IPS-18c (cell line): ENCODE measurements around the gene PIK3C2G.
"Not testable (repeated sequence)": the region's sequence is repeated elsewhere in the genome, so short reads cannot be mapped to it uniquely, and the experiment has no call there.

Experiments used
- H3K4me3 ChIP-seq: 2 replicates; pipeline ENCODE4 v1.7.0; 2013; ENCODE audit warnings: low read depth, mild to moderate bottlenecking, low read length, moderate library complexity; ENCODE audit not compliant: insufficient read depth
- H3K9me3 ChIP-seq: one replicate; pipeline ENCODE4 v1.6.1; 2013; ENCODE audit warnings: mild to moderate bottlenecking, low read length, moderate library complexity; ENCODE audit not compliant: control insufficient read depth, insufficient read depth

PIK3C2G gene, protein sequence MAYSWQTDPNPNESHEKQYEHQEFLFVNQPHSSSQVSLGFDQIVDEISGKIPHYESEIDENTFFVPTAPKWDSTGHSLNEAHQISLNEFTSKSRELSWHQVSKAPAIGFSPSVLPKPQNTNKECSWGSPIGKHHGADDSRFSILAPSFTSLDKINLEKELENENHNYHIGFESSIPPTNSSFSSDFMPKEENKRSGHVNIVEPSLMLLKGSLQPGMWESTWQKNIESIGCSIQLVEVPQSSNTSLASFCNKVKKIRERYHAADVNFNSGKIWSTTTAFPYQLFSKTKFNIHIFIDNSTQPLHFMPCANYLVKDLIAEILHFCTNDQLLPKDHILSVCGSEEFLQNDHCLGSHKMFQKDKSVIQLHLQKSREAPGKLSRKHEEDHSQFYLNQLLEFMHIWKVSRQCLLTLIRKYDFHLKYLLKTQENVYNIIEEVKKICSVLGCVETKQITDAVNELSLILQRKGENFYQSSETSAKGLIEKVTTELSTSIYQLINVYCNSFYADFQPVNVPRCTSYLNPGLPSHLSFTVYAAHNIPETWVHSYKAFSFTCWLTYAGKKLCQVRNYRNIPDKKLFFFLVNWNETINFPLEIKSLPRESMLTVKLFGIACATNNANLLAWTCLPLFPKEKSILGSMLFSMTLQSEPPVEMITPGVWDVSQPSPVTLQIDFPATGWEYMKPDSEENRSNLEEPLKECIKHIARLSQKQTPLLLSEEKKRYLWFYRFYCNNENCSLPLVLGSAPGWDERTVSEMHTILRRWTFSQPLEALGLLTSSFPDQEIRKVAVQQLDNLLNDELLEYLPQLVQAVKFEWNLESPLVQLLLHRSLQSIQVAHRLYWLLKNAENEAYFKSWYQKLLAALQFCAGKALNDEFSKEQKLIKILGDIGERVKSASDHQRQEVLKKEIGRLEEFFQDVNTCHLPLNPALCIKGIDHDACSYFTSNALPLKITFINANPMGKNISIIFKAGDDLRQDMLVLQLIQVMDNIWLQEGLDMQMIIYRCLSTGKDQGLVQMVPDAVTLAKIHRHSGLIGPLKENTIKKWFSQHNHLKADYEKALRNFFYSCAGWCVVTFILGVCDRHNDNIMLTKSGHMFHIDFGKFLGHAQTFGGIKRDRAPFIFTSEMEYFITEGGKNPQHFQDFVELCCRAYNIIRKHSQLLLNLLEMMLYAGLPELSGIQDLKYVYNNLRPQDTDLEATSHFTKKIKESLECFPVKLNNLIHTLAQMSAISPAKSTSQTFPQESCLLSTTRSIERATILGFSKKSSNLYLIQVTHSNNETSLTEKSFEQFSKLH (N-terminal part only)

GRCh38 chr12:18261273-18261672 lies at the start of gene PIK3C2G:
PIK3C2G (plus strand) TSS chr12:18261518; CDS start chr12:18282082, 20,564 bp downstream.
- H3K9me3 ChIP-seq: no peaks in the 10 kb centered on the region

DNA sequence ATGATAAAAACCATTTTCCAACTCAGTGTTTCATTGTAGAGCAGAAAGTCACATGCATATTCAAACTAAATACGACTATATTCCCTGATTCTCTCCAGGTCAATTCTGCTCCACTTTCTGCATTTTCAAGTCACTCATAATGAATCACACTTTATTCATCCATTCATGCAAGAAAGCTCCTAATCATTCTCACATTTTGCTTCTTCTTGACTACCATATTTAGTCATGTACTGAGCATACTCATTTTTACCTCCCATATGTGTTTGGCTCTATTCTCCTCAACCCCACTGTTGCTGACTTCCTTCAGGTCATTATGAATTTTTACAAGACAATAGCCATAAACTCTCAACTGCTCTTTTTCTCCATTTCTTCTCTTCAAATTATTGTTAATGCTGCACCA lies 43.4 kb upstream of the PIK3C2G start:
- H3K9me3 ChIP-seq: no peaks in the 10 kb centered on the region
- no peak overlapping the region for H3K4me3 ChIP-seq

More at GRCh38 chr12:18261273-18261672, at the start of gene PIK3C2G:
- H3K4me3 ChIP-seq: no peak within 1 kb of the TSS

DNA sequence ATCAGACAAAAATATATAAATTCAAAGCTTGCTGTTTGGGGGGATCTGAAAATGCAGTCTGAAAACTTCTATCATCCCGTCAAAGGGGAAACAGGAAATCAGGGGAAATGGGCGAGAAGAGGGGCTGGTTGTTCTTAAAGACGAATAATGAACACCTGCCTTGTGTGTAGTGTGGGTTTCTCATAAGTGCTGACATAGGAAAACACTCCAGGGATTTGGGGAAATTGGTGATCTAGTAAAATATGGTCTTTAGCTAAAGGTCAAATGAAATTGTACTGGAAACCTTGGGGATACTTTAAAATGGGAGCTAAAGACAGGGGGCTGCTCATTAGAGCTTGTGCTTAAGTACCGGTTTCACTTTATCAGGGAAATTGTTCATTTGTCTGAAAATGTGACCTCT lies 39.6 kb upstream of the PIK3C2G start:
- H3K9me3 ChIP-seq: no peaks in the 10 kb centered on the region
- no peak overlapping the region for H3K4me3 ChIP-seq

- Histone ChIP-seq H3K9me3 (no peaks in the 10 kb centered on the region), H3K4me3 (no peak overlapping the region)
Observed at GRCh38 chr12:18222699-18223098, 38.6 kb upstream of the PIK3C2G start.

- Histone ChIP-seq H3K4me3 (no peak overlapping the region), H3K9me3 (no peaks in the 10 kb centered on the region)
Observed at GRCh38 chr12:18224745-18225144, 36.6 kb upstream of the PIK3C2G start.

GRCh38 chr12:18239526-18239925 lies 21.8 kb upstream of the PIK3C2G start:
- Histone ChIP-seq H3K9me3 (no peaks in the 10 kb centered on the region), H3K4me3 (no peak overlapping the region)

- H3K4me3 ChIP-seq: no peak overlapping the region
- H3K9me3 ChIP-seq: no peaks in the 10 kb centered on the region
Observed at GRCh38 chr12:18242380-18243089, 18.8 kb upstream of the PIK3C2G start.

GRCh38 chr12:18243238-18243637 lies 18.1 kb upstream of the PIK3C2G start:
- Histone ChIP-seq H3K4me3 (no peak overlapping the region), H3K9me3 (no peaks in the 10 kb centered on the region)

GRCh38 chr12:18246066-18246465 lies 15.3 kb upstream of the PIK3C2G start:
- no peaks in the 10 kb centered on the region for H3K9me3 ChIP-seq
- no peak overlapping the region for H3K4me3 ChIP-seq

- Histone ChIP-seq H3K4me3 (no peak overlapping the region), H3K9me3 (no peaks in the 10 kb centered on the region)
Observed at GRCh38 chr12:18250313-18250916, 10.9 kb upstream of the PIK3C2G start.

DNA sequence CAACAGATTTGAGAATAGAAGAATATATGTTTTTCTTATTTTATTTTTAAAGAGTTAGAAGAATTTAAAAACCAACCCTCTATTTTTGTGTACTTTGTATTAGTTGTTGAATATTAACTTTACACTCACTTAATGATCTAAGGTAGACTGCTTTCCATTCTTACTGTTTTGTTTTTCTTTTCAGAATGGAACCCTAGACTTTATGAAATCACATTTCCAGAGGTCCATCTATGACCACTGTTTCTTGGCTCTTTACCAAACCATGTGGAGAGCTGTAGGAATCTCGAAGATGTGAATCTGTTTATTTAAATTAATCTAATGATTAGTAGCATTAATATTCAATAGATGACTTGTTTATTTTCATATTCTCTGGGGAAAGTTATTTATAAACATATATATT lies 7.2 kb upstream of the PIK3C2G start:
- Histone ChIP-seq H3K9me3 (no peaks in the 10 kb centered on the region), H3K4me3 (no peak overlapping the region)

DNA sequence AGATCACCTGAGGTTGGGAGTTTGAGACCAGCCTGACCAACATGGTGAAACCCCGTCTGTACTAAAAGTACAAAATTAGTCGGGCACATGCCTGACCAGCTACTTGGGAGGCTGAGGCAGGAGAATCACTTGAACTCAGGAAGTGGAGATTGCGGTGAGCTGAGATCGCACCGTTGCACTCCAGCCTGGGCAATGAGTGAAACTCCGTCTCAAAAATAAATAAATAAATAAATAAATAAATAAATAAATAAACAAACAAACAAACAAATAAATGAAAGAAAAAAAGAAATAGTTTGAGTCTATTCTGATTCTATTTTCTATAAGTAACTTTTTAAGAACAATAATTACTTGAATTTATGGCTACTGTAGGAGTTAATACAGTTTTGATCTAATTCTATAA lies 6.3 kb upstream of the PIK3C2G start:
- not testable (repeated sequence) for H3K4me3 ChIP-seq, H3K9me3 ChIP-seq

- H3K4me3 ChIP-seq: no peak overlapping the region
Observed at GRCh38 chr12:18257251-18257650, 4.1 kb upstream of the PIK3C2G start.

DNA sequence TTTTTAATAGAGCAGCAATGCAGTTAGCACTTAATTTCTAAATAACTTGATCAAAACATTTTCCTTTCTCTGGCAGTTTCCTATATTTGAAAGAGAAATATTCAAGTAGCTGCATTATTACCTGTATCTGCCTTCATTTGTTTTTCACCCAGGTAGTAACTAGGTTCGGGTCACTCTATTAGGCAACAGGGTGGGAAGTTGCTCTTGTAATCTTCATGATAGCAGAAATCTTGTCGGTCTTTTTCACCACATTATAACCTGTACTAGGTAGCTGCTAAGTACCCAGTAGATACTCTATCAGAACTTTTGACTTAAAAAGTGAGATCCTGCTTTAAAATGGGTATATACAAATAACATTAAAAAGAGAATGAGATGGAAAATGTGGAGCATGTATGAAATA lies 2.4 kb upstream of the PIK3C2G start:
- H3K9me3 ChIP-seq: no peaks in the 10 kb centered on the region
- no peak overlapping the region for H3K4me3 ChIP-seq

More at GRCh38 chr12:18257251-18257650, 4.1 kb upstream of the PIK3C2G start:
- no peaks in the 10 kb centered on the region for H3K9me3 ChIP-seq

DNA sequence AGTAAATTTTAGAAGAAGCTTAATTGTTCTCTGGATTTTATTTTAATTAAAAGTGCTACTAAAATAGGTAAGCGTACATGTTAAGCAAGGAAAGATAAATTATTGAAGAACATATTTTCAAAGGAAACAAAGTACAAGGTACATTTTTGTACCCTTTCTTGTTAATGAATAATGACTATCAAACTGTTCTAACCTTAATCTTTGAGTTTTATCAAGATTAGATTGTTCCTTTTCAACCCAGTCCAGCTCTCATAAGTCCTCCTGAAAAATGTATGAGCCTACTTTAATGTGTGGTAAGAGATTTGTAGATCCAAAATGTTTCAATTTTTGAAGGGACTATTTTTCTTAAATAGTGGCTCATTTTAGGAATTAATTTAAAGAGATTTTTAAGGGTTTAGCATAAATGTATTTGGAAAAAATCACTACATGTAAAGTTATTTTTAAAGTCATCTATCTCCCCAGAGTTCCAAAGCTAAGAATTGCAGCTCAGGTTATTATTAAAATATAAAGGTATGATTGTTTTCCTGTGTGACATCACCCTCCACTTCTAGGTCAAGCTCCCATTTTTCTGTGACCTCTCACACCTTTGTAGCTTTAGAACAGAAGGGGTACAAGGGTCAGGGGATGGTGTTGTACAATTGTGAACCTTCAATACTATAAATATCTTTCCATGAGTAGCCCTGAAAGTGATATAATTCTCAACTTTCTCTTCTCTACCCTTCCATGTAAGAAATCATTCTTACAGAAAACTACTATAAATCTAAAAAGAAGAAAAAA lies 1.2 kb upstream of the PIK3C2G start:
- Histone ChIP-seq H3K9me3 (no peaks in the 10 kb centered on the region), H3K4me3 (no peak overlapping the region)

DNA sequence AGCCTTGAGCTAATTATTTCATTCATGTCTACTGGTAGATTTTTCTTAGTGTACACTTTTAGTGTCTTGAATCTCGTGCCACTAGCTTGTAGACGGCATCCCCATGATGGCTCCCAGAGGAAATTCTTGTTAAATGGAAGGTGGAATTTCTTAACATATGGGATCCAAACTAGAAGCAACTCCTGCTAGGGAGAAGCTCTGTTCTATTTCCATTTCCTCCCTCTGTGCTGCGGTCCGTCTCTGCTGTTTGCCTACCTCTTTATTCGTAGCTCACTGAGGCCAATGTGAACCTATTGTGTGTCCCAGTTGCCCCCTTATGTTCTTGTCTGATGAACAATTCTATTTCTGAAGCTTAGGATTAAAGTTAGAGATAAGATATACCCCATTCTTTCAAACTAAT lies 588 bp downstream of the PIK3C2G start:
- Histone ChIP-seq H3K4me3 (no peak overlapping the region), H3K9me3 (no peaks in the 10 kb centered on the region)
